ENCODE results near the gene GABRP.

DNA sequence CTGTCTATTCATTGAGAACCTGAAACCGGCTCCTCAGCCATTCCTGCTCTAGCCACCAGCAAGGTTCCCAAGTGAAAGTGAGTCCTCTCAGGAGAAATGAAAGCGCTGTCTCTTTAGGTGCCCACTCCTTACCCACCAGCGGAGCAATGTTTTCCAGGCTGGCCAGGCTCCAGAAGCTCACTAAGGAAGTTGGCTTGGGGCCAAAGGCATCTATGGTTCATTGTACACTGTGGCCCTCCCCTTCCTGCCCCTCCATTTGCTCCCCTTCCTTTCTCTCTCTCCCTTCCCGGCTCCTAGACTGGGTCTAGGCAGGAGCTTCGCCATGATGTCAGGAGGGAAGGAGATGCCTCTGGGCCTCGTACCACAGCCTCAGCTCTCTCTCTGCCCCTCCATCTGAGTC, 1.1 kb upstream of the GABRP start:
- TF ChIP-seq, protein P1, sequence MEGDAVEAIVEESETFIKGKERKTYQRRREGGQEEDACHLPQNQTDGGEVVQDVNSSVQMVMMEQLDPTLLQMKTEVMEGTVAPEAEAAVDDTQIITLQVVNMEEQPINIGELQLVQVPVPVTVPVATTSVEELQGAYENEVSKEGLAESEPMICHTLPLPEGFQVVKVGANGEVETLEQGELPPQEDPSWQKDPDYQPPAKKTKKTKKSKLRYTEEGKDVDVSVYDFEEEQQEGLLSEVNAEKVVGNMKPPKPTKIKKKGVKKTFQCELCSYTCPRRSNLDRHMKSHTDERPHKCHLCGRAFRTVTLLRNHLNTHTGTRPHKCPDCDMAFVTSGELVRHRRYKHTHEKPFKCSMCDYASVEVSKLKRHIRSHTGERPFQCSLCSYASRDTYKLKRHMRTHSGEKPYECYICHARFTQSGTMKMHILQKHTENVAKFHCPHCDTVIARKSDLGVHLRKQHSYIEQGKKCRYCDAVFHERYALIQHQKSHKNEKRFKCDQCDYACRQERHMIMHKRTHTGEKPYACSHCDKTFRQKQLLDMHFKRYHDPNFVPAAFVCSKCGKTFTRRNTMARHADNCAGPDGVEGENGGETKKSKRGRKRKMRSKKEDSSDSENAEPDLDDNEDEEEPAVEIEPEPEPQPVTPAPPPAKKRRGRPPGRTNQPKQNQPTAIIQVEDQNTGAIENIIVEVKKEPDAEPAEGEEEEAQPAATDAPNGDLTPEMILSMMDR (IDR thresholded peaks at IDR 0.05): no peak
- TF ChIP-seq POLR2A (IDR thresholded peaks at IDR 0.05) (no peak), POLR2AphosphoS5 (IDR thresholded peaks at IDR 0.05) (no peak)

All from prostate gland (tissue), 2 donors.